GM12801 (cell line): ENCODE results near the gene ARL8B.

Experiments
- CTCF ChIP-seq: IDR thresholded peaks from one replicate; pipeline ENCODE4 v1.5.1; 2011; ENCODE audit warnings: control low read depth; ENCODE audit not compliant: insufficient read length; ENCODE audit errors: extremely low read depth

Gene ARL8B

GRCh38 chr3:5086708-5087107, 35.4 kb upstream of the ARL8B start:
- no peak for TF ChIP-seq CTCF

- no peak for TF ChIP-seq CTCF
Observed at GRCh38 chr3:5087209-5087608, 34.9 kb upstream of the ARL8B start.

GRCh38 chr3:5090197-5090596, 31.9 kb upstream of the ARL8B start:
- no peak for TF ChIP-seq CTCF

GRCh38 chr3:5092018-5092417, 30.1 kb upstream of the ARL8B start:
- no peak for TF ChIP-seq CTCF

GRCh38 chr3:5093731-5094130, 28.4 kb upstream of the ARL8B start:
- TF ChIP-seq CTCF: no peak

- no peak for TF ChIP-seq CTCF
Observed at GRCh38 chr3:5095886-5096285, 26.2 kb upstream of the ARL8B start.

GRCh38 chr3:5096336-5097008, 25.6 kb upstream of the ARL8B start:
- TF ChIP-seq CTCF: no peak

- no peak for TF ChIP-seq CTCF
Observed at GRCh38 chr3:5098346-5098745, 23.7 kb upstream of the ARL8B start.
